IMR-90 (cell line): ENCODE data around the gene SNCA.

Experiments
- CHD1 ChIP-seq: IDR thresholded peaks from 2 replicates; pipeline ENCODE4 v1.6.1; 2012; ENCODE audit warnings: low read depth, low read length, improper control_type of control experiment
- FOS ChIP-seq: fragments of 150-350 bp; IDR thresholded peaks from 2 replicates; pipeline ENCODE4 v1.6.1; 2016; ENCODE audit warnings: low read depth, low read length
- MAFK ChIP-seq: IDR thresholded peaks from 2 replicates; pipeline ENCODE4 v1.6.1; 2012; ENCODE audit warnings: low read depth, low read length, improper control_type of control experiment
- MAZ ChIP-seq: IDR thresholded peaks from 2 replicates; pipeline ENCODE4 v1.6.1; 2012; ENCODE audit warnings: low read depth, mild to moderate bottlenecking, low read length, improper control_type of control experiment, moderate library complexity, borderline replicate concordance
- MXI1 ChIP-seq: IDR thresholded peaks from 2 replicates; pipeline ENCODE4 v1.6.1; 2012; ENCODE audit warnings: low read depth, mild to moderate bottlenecking, low read length, moderate library complexity, borderline replicate concordance
- NFE2L2 ChIP-seq: fragments of 150-350 bp; IDR thresholded peaks from 2 replicates; pipeline ENCODE4 v1.6.1; 2016; ENCODE audit warnings: low read depth, mild to moderate bottlenecking, low read length
- POLR2A ChIP-seq: IDR thresholded peaks from 2 replicates; pipeline ENCODE4 v1.6.1; 2012; ENCODE audit warnings: mild to moderate bottlenecking, low read depth, low read length
- RAD21 ChIP-seq: IDR thresholded peaks from 2 replicates; pipeline ENCODE4 v1.6.1; 2012; ENCODE audit warnings: low read length, improper control_type of control experiment
- RCOR1 ChIP-seq: IDR thresholded peaks from 2 replicates; pipeline ENCODE4 v1.6.1; 2012; ENCODE audit warnings: mild to moderate bottlenecking, low read length, improper control_type of control experiment; ENCODE audit not compliant: insufficient replicate concordance
- SMC3 ChIP-seq: fragments of 150-350 bp; IDR thresholded peaks from 2 replicates; pipeline ENCODE4 v1.6.1; 2016; ENCODE audit warnings: low read depth, mild to moderate bottlenecking, antibody characterized with exemption, low read length, moderate library complexity
- TF ChIP-seq, protein P1 (sequence below): conservative IDR thresholded peaks from 2 replicates; pipeline ENCODE4 v1.5.1; 2012; ENCODE audit warnings: mild to moderate bottlenecking, low read depth, low read length, improper control_type of control experiment

DNA sequence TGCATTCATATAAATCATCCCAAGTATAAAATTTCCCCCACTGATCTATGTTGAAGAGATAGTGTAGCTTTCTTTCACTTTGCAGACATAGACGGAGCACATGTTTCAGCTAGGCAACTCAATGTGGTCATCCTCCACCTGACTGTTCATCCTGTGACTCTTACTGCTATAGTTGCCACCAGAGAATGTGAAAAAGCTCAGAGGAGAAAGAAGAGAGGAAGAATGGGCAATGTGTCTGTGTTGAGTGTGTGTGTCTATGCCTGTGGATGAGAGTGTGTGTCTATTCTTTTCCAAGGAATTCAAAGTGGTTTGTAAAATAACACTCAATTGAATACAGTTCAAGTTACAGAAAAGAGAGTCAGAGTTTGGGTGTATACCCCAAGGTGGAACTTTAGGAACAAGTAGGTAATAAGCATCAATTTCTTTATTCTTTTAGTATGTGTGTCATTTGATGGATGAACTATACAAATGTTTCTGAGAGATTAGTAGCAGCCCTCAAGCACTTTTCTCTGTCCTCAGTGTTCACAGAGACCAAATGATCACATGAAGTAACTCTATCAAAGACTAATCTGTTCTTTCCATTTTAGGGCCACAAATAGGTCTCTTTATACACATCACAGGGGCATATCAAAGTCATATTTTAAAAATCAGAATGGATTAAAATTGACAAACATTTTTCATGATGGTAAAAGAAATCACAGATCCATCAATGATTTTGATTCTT is 2.3 kb downstream of the SNCA start:
- TF ChIP-seq NFE2L2 (no peak), MXI1 (no peak), POLR2A (no peak), CHD1 (no peak), RAD21 (no peak), RCOR1 (no peak), SMC3 (no peak), FOS (no peak), MAZ (no peak), MAFK (no peak)
- TF ChIP-seq, protein P1, sequence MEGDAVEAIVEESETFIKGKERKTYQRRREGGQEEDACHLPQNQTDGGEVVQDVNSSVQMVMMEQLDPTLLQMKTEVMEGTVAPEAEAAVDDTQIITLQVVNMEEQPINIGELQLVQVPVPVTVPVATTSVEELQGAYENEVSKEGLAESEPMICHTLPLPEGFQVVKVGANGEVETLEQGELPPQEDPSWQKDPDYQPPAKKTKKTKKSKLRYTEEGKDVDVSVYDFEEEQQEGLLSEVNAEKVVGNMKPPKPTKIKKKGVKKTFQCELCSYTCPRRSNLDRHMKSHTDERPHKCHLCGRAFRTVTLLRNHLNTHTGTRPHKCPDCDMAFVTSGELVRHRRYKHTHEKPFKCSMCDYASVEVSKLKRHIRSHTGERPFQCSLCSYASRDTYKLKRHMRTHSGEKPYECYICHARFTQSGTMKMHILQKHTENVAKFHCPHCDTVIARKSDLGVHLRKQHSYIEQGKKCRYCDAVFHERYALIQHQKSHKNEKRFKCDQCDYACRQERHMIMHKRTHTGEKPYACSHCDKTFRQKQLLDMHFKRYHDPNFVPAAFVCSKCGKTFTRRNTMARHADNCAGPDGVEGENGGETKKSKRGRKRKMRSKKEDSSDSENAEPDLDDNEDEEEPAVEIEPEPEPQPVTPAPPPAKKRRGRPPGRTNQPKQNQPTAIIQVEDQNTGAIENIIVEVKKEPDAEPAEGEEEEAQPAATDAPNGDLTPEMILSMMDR, result no peak
